GM19452 (cell line): ENCODE data around the gene PLPPR1.

Experiments
- ATAC-seq: cut with Tn5 transposase; IDR thresholded peaks from one replicate; pipeline ENCODE4 v1.9.1; 2021; ENCODE audit not compliant: unreplicated experiment

PLPPR1 gene

GRCh38 chr9:101372327-101373118 lies 344.0 kb downstream of the PLPPR1 start:
- ATAC-seq: no peak
